MM.1S (cell line): ENCODE results near the gene AGAP2.
A peak's percentile ranks its signal among the peaks of the same experiment; 100 is the strongest.

Experiments used
- DNase-seq: peaks from one replicate; pipeline ENCODE4 v3.0.0-alpha.2; 2015
- H2AFZ ChIP-seq: fragments of 300-600 bp; sonication (generic); 2 replicates; pipeline ENCODE4 v1.6.0; 2016; ENCODE audit warnings: antibody characterized with exemption, low read length
- H3F3A ChIP-seq: fragments of 300-600 bp; sonication (generic); 2 replicates; pipeline ENCODE4 v1.6.1; 2016; ENCODE audit warnings: mild to moderate bottlenecking, antibody characterized with exemption, low read length, moderate library complexity, mixed read lengths; ENCODE audit not compliant: insufficient read depth
- H3K27ac ChIP-seq: fragments of 300-600 bp; sonication (generic); 2 replicates; pipeline ENCODE4 v1.5.1; 2016; ENCODE audit warnings: mild to moderate bottlenecking, low read length
- H3K27me3 ChIP-seq: fragments of 300-600 bp; sonication (generic); replicated peaks from 2 replicates; pipeline ENCODE4 v1.6.0; 2016; ENCODE audit warnings: low read length; ENCODE audit not compliant: insufficient read depth
- H3K36me3 ChIP-seq: fragments of 300-600 bp; sonication (generic); replicated peaks from 2 replicates; pipeline ENCODE4 v1.6.1; 2016; ENCODE audit warnings: mild to moderate bottlenecking, low read length, mixed read lengths; ENCODE audit not compliant: insufficient read depth
- H3K4me1 ChIP-seq: fragments of 300-600 bp; sonication (generic); 2 replicates; pipeline ENCODE4 v1.6.1; 2016; ENCODE audit warnings: low read length, mixed read lengths
- H3K4me2 ChIP-seq: fragments of 300-600 bp; sonication (generic); 2 replicates; pipeline ENCODE4 v1.6.0; 2016; ENCODE audit warnings: low read depth, low read length
- H3K4me3 ChIP-seq: fragments of 300-600 bp; sonication (generic); 2 replicates; pipeline ENCODE4 v1.5.1; 2016; ENCODE audit warnings: low read length, mixed read lengths
- H3K79me2 ChIP-seq: fragments of 300-600 bp; sonication (generic); 2 replicates; pipeline ENCODE4 v1.6.1; 2016; ENCODE audit warnings: mixed run types, low read length, mixed read lengths
- H3K9ac ChIP-seq: fragments of 300-600 bp; sonication (generic); 2 replicates; pipeline ENCODE4 v1.6.1; 2016; ENCODE audit warnings: low read length, mixed read lengths
- H3K9me2 ChIP-seq: fragments of 300-600 bp; sonication (generic); replicated peaks from 2 replicates; pipeline ENCODE4 v1.6.1; 2016; ENCODE audit warnings: mild to moderate bottlenecking, low read length, mixed read lengths; ENCODE audit not compliant: insufficient read depth
- H3K9me3 ChIP-seq: fragments of 300-600 bp; sonication (generic); replicated peaks from 2 replicates; pipeline ENCODE4 v1.6.1; 2016; ENCODE audit warnings: mild to moderate bottlenecking, low read length, mixed read lengths; ENCODE audit not compliant: insufficient read depth
- H4K20me1 ChIP-seq: fragments of 300-600 bp; sonication (generic); 2 replicates; pipeline ENCODE4 v1.6.1; 2016; ENCODE audit warnings: mild to moderate bottlenecking, low read length, moderate library complexity, mixed read lengths; ENCODE audit not compliant: insufficient read depth
- CTCF ChIP-seq: fragments of 300-600 bp; sonication (generic); IDR thresholded peaks from 2 replicates; pipeline ENCODE4 v1.5.1; 2016; ENCODE audit warnings: antibody characterized with exemption, low read length, mixed read lengths
- EZH2 ChIP-seq: fragments of 300-600 bp; sonication (generic); optimal IDR thresholded peaks from 2 replicates; pipeline ENCODE3; 2017; ENCODE audit warnings: low read depth, mild to moderate bottlenecking, antibody characterized with exemption, low read length, mixed read lengths
- EZH2phosphoT487 ChIP-seq: fragments of 300-600 bp; sonication (generic); IDR thresholded peaks from 2 replicates; pipeline ENCODE4 v1.6.1; 2018; ENCODE audit warnings: antibody characterized with exemption, low read length

AGAP2 gene

GRCh38 chr12:57757771-57758170 lies 19.2 kb upstream of the AGAP2 start:
- H3K4me3 ChIP-seq: no peak overlapping the region
- DNase-seq: no peak
- no peak overlapping the region for H3K9ac ChIP-seq
- peaks cover 9% of the 10 kb centered on the region; the same call in 1 of the 2 replicates for H3K79me2 ChIP-seq
- no peaks in the 10 kb centered on the region for H3K27me3 ChIP-seq
- no peaks in the 10 kb centered on the region for H3K9me3 ChIP-seq
- no peak overlapping the region for H3K4me2 ChIP-seq
- peaks cover 22% of the 10 kb centered on the region for H3K4me1 ChIP-seq
- no peak overlapping the region for H3K27ac ChIP-seq
- H3K9me2 ChIP-seq: no peaks in the 10 kb centered on the region
- no peak for TF ChIP-seq EZH2
- no peak for TF ChIP-seq CTCF
- no peak for TF ChIP-seq EZH2phosphoT487
- H4K20me1 ChIP-seq: no peaks in the 10 kb centered on the region
- H3K36me3 ChIP-seq: no peaks in the 10 kb centered on the region
- H2AFZ ChIP-seq: no peak overlapping the region
- peaks cover 22% of the 10 kb centered on the region for H3F3A ChIP-seq

- Histone ChIP-seq H3K9ac (peak overlapping the region; percentile 64; the same call in 1 of the 2 replicates), H3K79me2 (peaks cover 14% of the 10 kb centered on the region), H3K9me2 (no peaks in the 10 kb centered on the region), H3K4me2 (peak overlapping the region; percentile 96), H3K9me3 (no peaks in the 10 kb centered on the region), H3K36me3 (no peaks in the 10 kb centered on the region), H3K27ac (peak overlapping the region; percentile 65; the same call in 1 of the 2 replicates), H3F3A (peaks cover 23% of the 10 kb centered on the region), H3K27me3 (no peaks in the 10 kb centered on the region), H2AFZ (peak overlapping the region; percentile 60; the same call in 1 of the 2 replicates), H4K20me1 (no peaks in the 10 kb centered on the region), H3K4me1 (peaks cover 24% of the 10 kb centered on the region), H3K4me3 (peak overlapping the region; percentile 73)
- DNase-seq: peak; percentile 63
- TF ChIP-seq CTCF: peak; percentile 87
- TF ChIP-seq EZH2: no peak
- no peak for TF ChIP-seq EZH2phosphoT487
These were observed 18.1 kb upstream of the AGAP2 start for GRCh38 chr12:57756406-57757341.

- H2AFZ ChIP-seq: peak overlapping the region; percentile 60
- TF ChIP-seq EZH2phosphoT487 (no peak), EZH2 (no peak), CTCF (no peak)
- H3K9me2 ChIP-seq: no peaks in the 10 kb centered on the region
- H3K36me3 ChIP-seq: no peaks in the 10 kb centered on the region; the same call in 1 of the 2 replicates
- peak overlapping the region; percentile 64; the same call in 1 of the 2 replicates for H3K9ac ChIP-seq
- peaks cover 23% of the 10 kb centered on the region for H3F3A ChIP-seq
- peaks cover 27% of the 10 kb centered on the region for H3K4me1 ChIP-seq
- DNase-seq: peak; percentile 38
- no peaks in the 10 kb centered on the region for H3K27me3 ChIP-seq
- H3K27ac ChIP-seq: peak overlapping the region; percentile 65; the same call in 1 of the 2 replicates
- H4K20me1 ChIP-seq: no peaks in the 10 kb centered on the region
- H3K4me2 ChIP-seq: peak overlapping the region; percentile 96
- H3K79me2 ChIP-seq: peaks cover 24% of the 10 kb centered on the region
- no peaks in the 10 kb centered on the region for H3K9me3 ChIP-seq
- peak overlapping the region; percentile 73 for H3K4me3 ChIP-seq
These were observed 17.2 kb upstream of the AGAP2 start for GRCh38 chr12:57755454-57756372.
